LNCaP clone FGC (cell line): ENCODE results near the gene TUBD1.
A peak's percentile ranks its signal among the peaks of the same experiment; 100 is the strongest.
"Not testable (repeated sequence)": the region's sequence is repeated elsewhere in the genome, so short reads cannot be mapped to it uniquely, and the experiment has no call there.

Experiments used
- DNase-seq: peaks from one replicate; pipeline ENCODE4 v3.0.0-alpha.2; 2011; ENCODE audit warnings: low read depth
- H3K4me3 ChIP-seq: 2 replicates; pipeline ENCODE4 v1.5.1; 2011; ENCODE audit warnings: mild to moderate bottlenecking, low read depth, low read length, control low read depth
- CTCF ChIP-seq: IDR thresholded peaks from 2 replicates; pipeline ENCODE4 v1.5.1; 2012; ENCODE audit warnings: mild to moderate bottlenecking; ENCODE audit not compliant: control insufficient read depth, insufficient read depth; ENCODE audit errors: extremely low read depth

TUBD1 gene

GRCh38 chr17:59848385-59848668, 44.4 kb downstream of the TUBD1 start:
- H3K4me3 ChIP-seq: no peak overlapping the region
- no peak for TF ChIP-seq CTCF
- DNase-seq: no peak

- no peak overlapping the region; the same call in 1 of the 2 replicates for H3K4me3 ChIP-seq
Observed at GRCh38 chr17:59846394-59847165, 46.2 kb downstream of the TUBD1 start.

GRCh38 chr17:59845595-59846393, 46.9 kb downstream of the TUBD1 start:
- DNase-seq: peak; percentile 99
- no peak for TF ChIP-seq CTCF
- H3K4me3 ChIP-seq: no peak overlapping the region; the same call in 1 of the 2 replicates

More at GRCh38 chr17:59846394-59847165, 46.2 kb downstream of the TUBD1 start:
- no peak for TF ChIP-seq CTCF
- no peak for DNase-seq

- no peak for DNase-seq
- H3K4me3 ChIP-seq: no peak overlapping the region
- no peak for TF ChIP-seq CTCF
Observed at GRCh38 chr17:59844884-59845594, 47.7 kb downstream of the TUBD1 start.

GRCh38 chr17:59842901-59843652, 49.7 kb downstream of the TUBD1 start:
- no peak for TF ChIP-seq CTCF
- no peak for DNase-seq
- no peak overlapping the region for H3K4me3 ChIP-seq

GRCh38 chr17:59841882-59842263, 50.9 kb downstream of the TUBD1 start:
- H3K4me3 ChIP-seq, DNase-seq: not testable (repeated sequence)

GRCh38 chr17:59841091-59841881, 51.5 kb downstream of the TUBD1 start:
- peak overlapping the region; percentile 10; the same call in 1 of the 2 replicates for H3K4me3 ChIP-seq
- not testable (repeated sequence) for DNase-seq
